Esophagus muscularis mucosa (tissue), 4 donors: ENCODE results near the gene AUNIP. TPM values are rescaled to one million over a fixed set of nuclear protein-coding genes. Genes with fewer than 3 reads are reported as not detected.

ENCODE experiments used
- DNase-seq: peaks from one replicate; pipeline ENCODE4 v3.0.0-alpha.2; 2017; ENCODE audit errors: extremely low spot score
- H3K27ac ChIP-seq, 4 donors: fragments of 200-600 bp; sonication (generic); replicated peaks in 1 of 4; 1 replicate in 3 of 4; 2 replicates in 1 of 4; pipeline ENCODE4 v1.5.1; 2016 to 2019; ENCODE audit warnings: mild to moderate bottlenecking in 1 of 4
- H3K27me3 ChIP-seq, 4 donors: fragments of 200-600 bp; sonication (generic); one replicate each; pipeline versions ENCODE4 v1.5.1 to v1.6.0; 2016 to 2019
- H3K36me3 ChIP-seq, 4 donors: fragments of 200-600 bp; sonication (generic); one replicate each; pipeline ENCODE4 v1.5.1; 2016 to 2019
- H3K4me1 ChIP-seq, 4 donors: fragments of 200-600 bp; sonication (generic); one replicate each; pipeline ENCODE4 v1.5.1; 2016 to 2019
- H3K4me3 ChIP-seq, 4 donors: fragments of 200-600 bp; sonication (generic); 1 replicate in 2 of 4; 2 replicates in 2 of 4; pipeline ENCODE4 v1.5.1; 2016 to 2019; ENCODE audit warnings: mild to moderate bottlenecking in 4 of 4, moderate library complexity in 1 of 4
- H3K9me3 ChIP-seq, 4 donors: fragments of 200-600 bp; sonication (generic); 1 replicate in 3 of 4; 2 replicates in 1 of 4; pipeline ENCODE4 v1.5.1; 2016 to 2019
- CTCF ChIP-seq, 3 experiments: fragments of 200-600 bp in 2 of 3; fragments of 450-650 bp in 1 of 3; sonication (generic) in 2 of 3; IDR thresholded peaks; one replicate each; pipeline ENCODE4 v1.5.1; 2017 to 2019; ENCODE audit warnings: antibody characterized with exemption in 3 of 3, mild to moderate bottlenecking in 2 of 3, moderate library complexity in 1 of 3
- EP300 ChIP-seq: sonication (generic); formaldehyde crosslinking; IDR thresholded peaks from one replicate; pipeline ENCODE4 v1.6.1; 2017; ENCODE audit warnings: antibody characterized with exemption
- POLR2A ChIP-seq: fragments of 450-650 bp; IDR thresholded peaks from one replicate; pipeline ENCODE4 v1.6.1; 2017; ENCODE audit warnings: antibody characterized with exemption, moderate library complexity, mild to moderate bottlenecking, low read depth
- POLR2AphosphoS5 ChIP-seq, 2 donors: sonication (generic); formaldehyde crosslinking; IDR thresholded peaks; one replicate each; pipeline ENCODE4 v1.6.1; 2017; ENCODE audit warnings: antibody characterized with exemption in 2 of 2
- WGBS: methylation state at CpG from one replicate; pipeline ENCODE4 v1.1.5; 2018; 5-methylcytosine and 5-hydroxymethylcytosine counted together
- intact Hi-C: fragments of 100-400 bp; cut with DNase I; formaldehyde crosslinking; loops from one replicate; pipeline ENCODE4 v1.15.1; 2023
- total RNA-seq, 4 donors: library from RNA; depleted of rRNA; stranded (reverse); fragments of >200 nt; gene quantifications; one replicate each; pipeline versions ENCODE4 v1.1.0 to v1.2.1, GENCODE V29; 2016

Gene AUNIP
- total RNA-seq, 4 donors from 2014 or later: not detected

DNA sequence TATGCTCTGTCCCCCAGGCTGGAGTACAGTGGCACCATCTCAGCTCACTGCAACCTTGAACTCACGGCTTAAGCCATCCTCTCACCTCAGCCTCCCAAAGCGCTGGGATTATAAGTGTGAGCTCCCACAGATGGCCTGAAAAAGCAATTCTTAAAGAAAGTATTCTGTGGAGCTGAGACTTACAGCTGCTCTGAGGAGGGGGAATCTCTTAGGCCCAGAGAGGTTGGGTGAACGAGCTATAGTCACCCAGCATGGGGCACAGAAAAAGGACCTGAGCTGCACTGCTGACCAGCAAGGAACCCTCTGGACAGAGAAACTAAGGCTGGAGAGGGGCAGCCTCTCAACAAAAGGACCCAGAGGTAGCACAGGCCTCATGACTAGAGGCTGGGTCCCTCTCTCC lies 15.0 kb upstream of the AUNIP start:
- DNase-seq: no peak
- WGBS: 100% methylated on average over 3 of the region's 3 CpGs
- no peaks in the 10 kb centered on the region for H3K27me3 ChIP-seq
- peaks cover 0 to 13% (median 6%) of the 10 kb centered on the region in 4 donors for H3K36me3 ChIP-seq
- intact Hi-C loops: no loop called here
- peaks cover 25 to 56% (median 50%) of the 10 kb centered on the region in 4 donors for H3K4me1 ChIP-seq
- TF ChIP-seq EP300 (no peak), CTCF (IDR thresholded peaks at IDR 0.05) (no peak), POLR2AphosphoS5 (IDR thresholded peaks at IDR 0.05) (no peak), POLR2A (no peak)
- H3K9me3 ChIP-seq: no peaks in the 10 kb centered on the region
- H3K27ac ChIP-seq: peak overlapping the region; percentile 78 to 89 (median 84)
- peak overlapping the region; percentile 66 to 82 (median 78) for H3K4me3 ChIP-seq

- Histone ChIP-seq H3K9me3 (no peaks in the 10 kb centered on the region), H3K4me1 (peaks cover 25 to 56% (median 50%) of the 10 kb centered on the region in 4 donors), H3K27me3 (no peaks in the 10 kb centered on the region), H3K4me3 (no peak overlapping the region), H3K36me3 (peaks cover 0 to 20% (median 9%) of the 10 kb centered on the region in 4 donors), H3K27ac (no peak overlapping the region)
- no peak for TF ChIP-seq POLR2AphosphoS5 (IDR thresholded peaks at IDR 0.05)
- TF ChIP-seq CTCF (IDR thresholded peaks at IDR 0.05): no peak
- TF ChIP-seq EP300: no peak
- TF ChIP-seq POLR2A: no peak
- WGBS: 81% methylated on average over 3 of the region's 3 CpGs
- intact Hi-C loops: no loop called here
- DNase-seq: no peak
Measured at GRCh38 chr1:25873120-25873519, 13.9 kb upstream of the AUNIP start.

DNA sequence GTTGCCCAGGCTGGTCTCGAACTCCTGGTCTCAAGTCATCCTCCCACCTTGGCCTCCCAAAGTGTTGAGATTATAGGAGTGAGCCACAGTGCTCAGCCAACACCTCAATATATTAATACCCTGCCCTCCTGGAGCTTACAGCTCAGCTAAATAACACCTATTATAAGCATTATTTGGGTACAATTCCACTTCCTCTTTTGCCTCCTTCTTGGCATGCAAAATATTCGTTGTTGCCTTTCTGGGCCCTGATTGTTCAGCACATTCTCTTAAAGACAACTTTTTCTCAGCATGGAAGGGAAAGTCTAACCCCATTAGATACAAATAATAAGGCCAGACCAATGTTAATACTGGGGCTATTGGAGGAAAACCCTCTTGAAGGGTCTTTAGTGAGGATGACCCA lies 13.5 kb upstream of the AUNIP start:
- intact Hi-C loops: no loop called here

GRCh38 chr1:25871704-25872494 lies 12.6 kb upstream of the AUNIP start:
- no peak for DNase-seq
- peaks cover 25 to 56% (median 50%) of the 10 kb centered on the region in 4 donors for H3K4me1 ChIP-seq
- H3K4me3 ChIP-seq: no peak overlapping the region
- H3K36me3 ChIP-seq: peaks cover 0 to 24% (median 10%) of the 10 kb centered on the region in 4 donors
- intact Hi-C loops: no loop called here
- H3K27ac ChIP-seq: peak overlapping the region in 2 of 4 donors; percentile 5 to 12
- H3K9me3 ChIP-seq: no peaks in the 10 kb centered on the region
- H3K27me3 ChIP-seq: no peaks in the 10 kb centered on the region
- TF ChIP-seq POLR2A: no peak
- no peak for TF ChIP-seq EP300
- TF ChIP-seq CTCF (IDR thresholded peaks at IDR 0.05): no peak
- WGBS: 62% methylated on average over 9 of the region's 9 CpGs

More for the DNA sequence above, 13.5 kb upstream of the AUNIP start:
- no peaks in the 10 kb centered on the region for H3K27me3 ChIP-seq
- 72% methylated on average over 2 of the region's 2 CpGs for WGBS
- peaks cover 25 to 56% (median 50%) of the 10 kb centered on the region in 4 donors for H3K4me1 ChIP-seq
- H3K27ac ChIP-seq: no peak overlapping the region
- peaks cover 0 to 22% (median 10%) of the 10 kb centered on the region in 4 donors for H3K36me3 ChIP-seq
- H3K9me3 ChIP-seq: no peaks in the 10 kb centered on the region
- no peak for DNase-seq
- H3K4me3 ChIP-seq: no peak overlapping the region
- no peak for TF ChIP-seq CTCF (IDR thresholded peaks at IDR 0.05)
- TF ChIP-seq EP300: no peak
- TF ChIP-seq POLR2A: no peak
- TF ChIP-seq POLR2AphosphoS5 (IDR thresholded peaks at IDR 0.05): no peak
